Lung (tissue), 12 donors: ENCODE measurements around the gene HS1BP3. TPM values are rescaled to one million over a fixed set of nuclear protein-coding genes. Genes with fewer than 3 reads are reported as not detected.

Source experiments
- ATAC-seq: fragments of 200-7000 bp; cut with Tn5 transposase; one replicate; pipeline ENCODE4 v1.9.1; 2020; ENCODE audit warnings: moderate number of reproducible peaks; ENCODE audit not compliant: insufficient read depth, low FRiP score
- DNase-seq, 3 donors: peaks; one replicate each; pipeline ENCODE4 v3.0.0-alpha.2; 2013 to 2017
- H3K27ac ChIP-seq, 2 donors: one replicate each; pipeline ENCODE4 v1.5.1; 2013; ENCODE audit warnings: mild to moderate bottlenecking in 2 of 2, moderate library complexity in 2 of 2, control low read depth in 1 of 2, inconsistent platforms in 1 of 2, low read depth in 1 of 2, low read length in 1 of 2
- H3K27me3 ChIP-seq, 3 donors: one replicate each; pipeline ENCODE4 v1.5.1; 2013; ENCODE audit warnings: low read length in 2 of 3; ENCODE audit not compliant: control insufficient read depth in 3 of 3, insufficient read depth in 3 of 3
- H3K36me3 ChIP-seq, 4 donors: one replicate each; pipeline ENCODE4 v1.5.1; 2013; ENCODE audit warnings: low read length in 4 of 4, mild to moderate bottlenecking in 1 of 4, moderate library complexity in 1 of 4; ENCODE audit not compliant: control insufficient read depth in 4 of 4, insufficient read depth in 4 of 4
- H3K4me1 ChIP-seq, 5 donors: one replicate each; pipeline ENCODE4 v1.5.1; 2013; ENCODE audit warnings: low read length in 5 of 5, mild to moderate bottlenecking in 2 of 5, moderate library complexity in 1 of 5; ENCODE audit not compliant: control insufficient read depth in 5 of 5, insufficient read depth in 5 of 5
- H3K4me3 ChIP-seq: one replicate; pipeline ENCODE4 v1.5.1; 2013; ENCODE audit warnings: mild to moderate bottlenecking, control low read depth, moderate library complexity
- H3K9ac ChIP-seq, 2 donors: one replicate each; pipeline ENCODE4 v1.5.1; 2013; ENCODE audit warnings: low read length in 2 of 2, control low read depth in 1 of 2; ENCODE audit not compliant: insufficient read depth in 1 of 2
- H3K9me3 ChIP-seq, 4 donors: one replicate each; pipeline ENCODE4 v1.5.1; 2013; ENCODE audit warnings: low read length in 3 of 4, mild to moderate bottlenecking in 1 of 4, moderate library complexity in 1 of 4; ENCODE audit not compliant: control insufficient read depth in 4 of 4, insufficient read depth in 3 of 4
- CTCF ChIP-seq: IDR thresholded peaks from 2 replicates; pipeline ENCODE4 v1.5.1; 2012; ENCODE audit warnings: mild to moderate bottlenecking; ENCODE audit errors: control extremely low read depth, extremely low read depth
- WGBS, 2 donors: extraction: QIAGEN DNeasy Blood & Tissue Kit; methylation state at CpG; one replicate each; pipeline ENCODE4 v1.1.7; 2013; 5-methylcytosine and 5-hydroxymethylcytosine counted together
- polyA plus RNA-seq, 2 donors: library from polyadenylated mRNA; stranded (reverse); fragments of 200-250 nt; gene quantifications; one replicate each; pipeline ENCODE4 v1.2.1, GENCODE V29; 2013
- total RNA-seq, 2 donors: library from RNA; depleted of rRNA in 1 of 2; stranded (reverse); fragments of >200 nt in 1 of 2; gene quantifications; one replicate each; pipeline ENCODE4 v1.2.1, GENCODE V29; 2014 to 2021
- donor health status: control.
- donor health status: control.
- donor health status: Bipolar disorder and iron deficiency.
- donor health status: healthy.
- donor health status: DM: yes; HTN: yes; CAD: no.

The HS1BP3 gene
- total and polyA plus RNA-seq, 4 donors, result 25.4 to 41.4 (median 33.4) TPM

DNA sequence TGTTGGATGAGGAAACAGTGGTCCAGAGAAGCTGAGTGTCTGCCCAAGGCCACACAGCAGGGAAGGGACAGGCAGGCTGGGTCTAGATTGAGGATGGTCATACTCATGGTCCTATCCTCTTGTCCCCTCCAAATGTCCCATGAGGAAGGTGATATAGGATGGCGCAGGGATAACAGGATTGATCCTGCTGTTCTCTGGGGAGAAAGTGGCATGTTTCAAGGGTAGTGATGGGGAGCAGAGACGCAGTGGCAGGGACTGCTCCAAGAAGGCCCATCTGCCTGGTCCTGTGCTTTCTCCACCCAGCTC lies 24.6 kb downstream of the HS1BP3 start:
- no peaks in the 10 kb centered on the region for H3K27me3 ChIP-seq
- peak overlapping the region; percentile 23 to 43 for H3K27ac ChIP-seq
- no peak for TF ChIP-seq CTCF
- H3K4me1 ChIP-seq, result peaks cover 0 to 19% (median 3%) of the 10 kb centered on the region in 5 donors
- H3K9me3 ChIP-seq, result no peaks in the 10 kb centered on the region
- H3K4me3 ChIP-seq, result no peak overlapping the region
- peaks cover 0 to 44% (median 9%) of the 10 kb centered on the region in 4 donors for H3K36me3 ChIP-seq
- DNase-seq, result no peak
- ATAC-seq, result no peak
- no peak overlapping the region for H3K9ac ChIP-seq
- WGBS, 2 donors, result 96 to 98% methylated on average over 2 of the region's 2 CpGs

DNA sequence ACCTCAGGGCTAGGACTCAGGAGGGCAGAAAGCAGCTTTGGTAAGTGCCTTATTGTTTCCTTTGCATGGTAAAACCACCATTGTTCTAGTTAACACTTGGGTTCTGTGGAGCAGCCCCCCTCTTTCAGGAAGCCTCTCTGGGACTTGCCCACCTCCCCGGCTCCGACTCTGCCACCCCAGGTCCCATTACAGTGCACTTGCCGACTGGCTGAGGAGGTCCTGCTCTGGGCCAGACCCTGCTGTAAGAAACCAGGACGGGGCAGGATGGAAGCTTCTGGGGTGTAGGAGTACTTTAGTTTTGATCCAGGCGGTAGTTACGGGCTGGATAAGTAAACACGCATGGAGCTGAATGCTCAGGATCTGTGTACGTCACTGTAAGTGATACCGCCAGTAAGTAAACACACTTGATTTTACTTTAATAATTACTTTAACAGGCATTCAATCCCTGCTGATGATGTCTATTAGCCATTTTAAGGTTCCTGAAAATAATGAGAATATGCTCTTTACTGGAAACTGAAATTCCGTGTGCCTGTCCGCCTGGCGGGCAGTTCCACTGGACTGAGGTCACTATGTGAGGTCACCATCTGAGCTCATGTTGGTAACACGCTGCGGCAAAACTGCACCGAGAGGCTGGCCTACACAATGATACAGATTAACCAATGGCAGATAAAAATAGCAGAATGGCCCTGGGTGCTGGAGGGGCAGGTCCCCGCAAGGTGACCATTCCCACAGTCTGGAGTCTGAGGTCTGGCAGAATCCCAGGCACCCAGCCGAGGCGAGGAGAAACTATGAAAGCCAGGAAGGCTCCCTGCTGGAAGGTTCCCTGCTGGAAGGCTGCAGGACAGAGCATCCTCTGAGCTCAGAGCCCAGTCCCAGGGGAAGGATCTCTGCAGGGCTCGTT lies 25.2 kb downstream of the HS1BP3 start:
- no peaks in the 10 kb centered on the region for H3K27me3 ChIP-seq
- H3K9me3 ChIP-seq, result no peaks in the 10 kb centered on the region
- no peak for TF ChIP-seq CTCF
- peak; percentile 33 to 69 (median 67) for DNase-seq
- H3K36me3 ChIP-seq, result peaks cover 0 to 47% (median 9%) of the 10 kb centered on the region in 4 donors
- no peak overlapping the region for H3K9ac ChIP-seq
- H3K4me1 ChIP-seq, result peaks cover 0 to 19% (median 3%) of the 10 kb centered on the region in 5 donors
- WGBS, 2 donors, result 67 to 81% methylated on average over 19 of the region's 19 CpGs
- ATAC-seq, result no peak
- no peak overlapping the region for H3K4me3 ChIP-seq
- H3K27ac ChIP-seq, result peak overlapping the region; percentile 77 to 78

- Histone ChIP-seq H3K27ac (peak overlapping the region; percentile 77 to 78), H3K27me3 (no peaks in the 10 kb centered on the region), H3K9me3 (no peaks in the 10 kb centered on the region), H3K36me3 (peaks cover 0 to 48% (median 12%) of the 10 kb centered on the region in 4 donors), H3K9ac (no peak overlapping the region), H3K4me1 (peaks cover 0 to 17% (median 3%) of the 10 kb centered on the region in 5 donors), H3K4me3 (no peak overlapping the region)
- 86 to 88% methylated on average over 11 of the region's 11 CpGs for WGBS, 2 donors
- TF ChIP-seq CTCF, result no peak
- DNase-seq (no peak), ATAC-seq (no peak)
Observed at GRCh38 chr2:20624884-20625485, 25.9 kb downstream of the HS1BP3 start.
